Kidney (tissue), 14 donors: ENCODE results near the gene FAF2. TPM values are rescaled to one million over a fixed set of nuclear protein-coding genes. Genes with fewer than 3 reads are reported as not detected.

Experiments used
- DNase-seq, 5 donors: peaks; one replicate each; pipeline ENCODE4 v3.0.0-alpha.2; 2013 to 2020
- FAIRE-seq: peaks from 2 replicates; lab custom pipeline; 2012; peaks lifted over from hg19 to GRCh38; lab: Jason Lieb, UNC
- H3K27ac ChIP-seq, 2 donors: one replicate each; pipeline ENCODE4 v1.7.0; 2013; ENCODE audit warnings: low read depth in 2 of 2, low read length in 2 of 2, inconsistent platforms in 1 of 2
- H3K27me3 ChIP-seq: one replicate; pipeline ENCODE4 v1.7.1; 2013; ENCODE audit warnings: low read length, inconsistent platforms; ENCODE audit not compliant: control insufficient read depth, insufficient read depth
- H3K36me3 ChIP-seq, 3 donors: one replicate each; pipeline versions ENCODE4 v1.7.0 to v1.7.1; 2013; ENCODE audit warnings: low read length in 3 of 3, control low read depth in 1 of 3, inconsistent platforms in 1 of 3; ENCODE audit not compliant: insufficient read depth in 3 of 3, control insufficient read depth in 2 of 3
- H3K4me1 ChIP-seq, 3 donors: one replicate each; pipeline versions ENCODE4 v1.7.0 to v1.7.1; 2013; ENCODE audit warnings: low read length in 3 of 3, inconsistent platforms in 1 of 3, low read depth in 1 of 3; ENCODE audit not compliant: control insufficient read depth in 2 of 3, insufficient read depth in 2 of 3
- H3K4me3 ChIP-seq, 3 donors: one replicate each; pipeline versions ENCODE4 v1.7.0 to v1.8.1; 2013; ENCODE audit warnings: low read length in 3 of 3, control low read depth in 1 of 3, inconsistent platforms in 1 of 3
- H3K9ac ChIP-seq, 3 donors: one replicate each; pipeline versions ENCODE4 v1.7.0 to v1.7.1; 2013; ENCODE audit warnings: low read length in 3 of 3, control low read depth in 1 of 3, inconsistent platforms in 1 of 3
- H3K9me3 ChIP-seq, 3 donors: one replicate each; pipeline versions ENCODE4 v1.7.0 to v1.7.1; 2013; ENCODE audit warnings: low read length in 3 of 3, control low read depth in 1 of 3, inconsistent platforms in 1 of 3; ENCODE audit not compliant: control insufficient read depth in 2 of 3, insufficient read depth in 1 of 3
- CTCF ChIP-seq: IDR thresholded peaks from 3 replicates; pipeline ENCODE4 v1.5.1; 2012; ENCODE audit warnings: mild to moderate bottlenecking, moderate library complexity, borderline replicate concordance; ENCODE audit not compliant: insufficient read depth; ENCODE audit errors: extremely low read depth
- intact Hi-C: fragments of 100-400 bp; cut with DNase I; formaldehyde crosslinking; loops from one replicate; pipeline ENCODE4 v1.11.1; 2022
- polyA plus RNA-seq: library from polyadenylated mRNA; stranded (reverse); fragments of 350-450 nt; fragmentation: Illumina TruSeq; extraction: RNeasy Lipid Tissue Mini Kit (QIAGEN cat#74804); gene quantifications from one replicate; pipeline ENCODE4 v1.2.3, GENCODE V29; 2014; ENCODE audit warnings: low read depth, low replicate concordance; ENCODE audit not compliant: insufficient read depth
- total RNA-seq: library from RNA; stranded (reverse); fragmentation: NEBNext Ultra II Directional; extraction: Animal tissue kit (Norgen Biotek cat#: 25700); gene quantifications from one replicate; pipeline ENCODE4 v1.2.1, GENCODE V29; 2021
- donor health status: control.
- donor health status: control.
- donor health status: control.
- donor health status: control.
- donor health status: control.
- donor health status: DM: yes; HTN: yes; CAD: no.
- donor health status: Normal renal cell carcinoma (clear cell type).

FAF2 gene
- total and polyA plus RNA-seq, 2 donors from 2014 or later, result 11.1 to 31.7 TPM

GRCh38 chr5:176425791-176426190 lies 22.4 kb upstream of the FAF2 start:
- DNase-seq, result no peak
- no peak for FAIRE-seq
- no peak for TF ChIP-seq CTCF
- Histone ChIP-seq H3K9me3 (no peaks in the 10 kb centered on the region), H3K9ac (no peak overlapping the region), H3K27ac (no peak overlapping the region), H3K4me3 (no peak overlapping the region), H3K27me3 (no peaks in the 10 kb centered on the region), H3K36me3 (no peaks in the 10 kb centered on the region), H3K4me1 (no peaks in the 10 kb centered on the region)
- intact Hi-C loops, result no loop called here

GRCh38 chr5:176426876-176427275 lies 21.3 kb upstream of the FAF2 start:
- Histone ChIP-seq H3K27ac (no peak overlapping the region), H3K4me1 (no peaks in the 10 kb centered on the region), H3K36me3 (no peaks in the 10 kb centered on the region), H3K9ac (no peak overlapping the region), H3K9me3 (no peaks in the 10 kb centered on the region), H3K27me3 (no peaks in the 10 kb centered on the region), H3K4me3 (no peak overlapping the region)
- DNase-seq, result no peak
- intact Hi-C loops, result no loop called here
- TF ChIP-seq CTCF, result no peak
- FAIRE-seq, result no peak

- H3K27me3 ChIP-seq, result no peaks in the 10 kb centered on the region
- intact Hi-C loops, result no loop called here
- H3K9ac ChIP-seq, result no peak overlapping the region
- DNase-seq, result no peak
- TF ChIP-seq CTCF, result no peak
- no peak overlapping the region for H3K27ac ChIP-seq
- FAIRE-seq, result no peak
- H3K4me1 ChIP-seq, result no peaks in the 10 kb centered on the region
- H3K36me3 ChIP-seq, result no peaks in the 10 kb centered on the region
- H3K4me3 ChIP-seq, result no peak overlapping the region
- no peaks in the 10 kb centered on the region for H3K9me3 ChIP-seq
Measured at GRCh38 chr5:176427971-176428370, 20.2 kb upstream of the FAF2 start.

- H3K9ac ChIP-seq, result no peak overlapping the region
- H3K4me3 ChIP-seq, result no peak overlapping the region
- no peak overlapping the region for H3K27ac ChIP-seq
- no peaks in the 10 kb centered on the region for H3K9me3 ChIP-seq
- no peak for TF ChIP-seq CTCF
- H3K4me1 ChIP-seq, result no peaks in the 10 kb centered on the region
- intact Hi-C loops, result no loop called here
- FAIRE-seq (no peak), DNase-seq (no peak)
- no peaks in the 10 kb centered on the region for H3K36me3 ChIP-seq
- no peaks in the 10 kb centered on the region for H3K27me3 ChIP-seq
Measured at GRCh38 chr5:176429972-176430371, 18.2 kb upstream of the FAF2 start.
